HepG2 (cell line): ENCODE results near the gene DGUOK. TPM values are rescaled to one million over a fixed set of nuclear protein-coding genes. Genes with fewer than 3 reads are reported as not detected.

Experiments used
- ATF3 ChIP-seq: sonication (generic); formaldehyde crosslinking; IDR thresholded peaks from 2 replicates; pipeline ENCODE4 v1.4.0; 2020; ENCODE audit warnings: missing genetic modification reagents
- ATRX ChIP-seq: sonication (generic); formaldehyde crosslinking; IDR thresholded peaks from 2 replicates; pipeline ENCODE4 v1.4.0; 2020; ENCODE audit warnings: missing genetic modification reagents, borderline replicate concordance
- DRAP1 ChIP-seq: IDR thresholded peaks from 2 replicates; pipeline ENCODE4 v1.6.1; 2016; ENCODE audit warnings: missing genetic modification reagents, missing compliant biosample characterization
- GRHL1 ChIP-seq: sonication (generic); formaldehyde crosslinking; conservative IDR thresholded peaks from 2 replicates; pipeline ENCODE4 v1.8.0; 2022; ENCODE audit warnings: missing genetic modification reagents
- IRF2 ChIP-seq: IDR thresholded peaks from 2 replicates; pipeline ENCODE4 v1.6.1; 2018; ENCODE audit warnings: missing genetic modification reagents, missing compliant biosample characterization
- NR2F2 ChIP-seq: IDR thresholded peaks from 2 replicates; pipeline ENCODE4 v1.6.1; 2012; ENCODE audit warnings: low read depth, inconsistent platforms, borderline replicate concordance
- RBAK ChIP-seq: sonication (generic); formaldehyde crosslinking; IDR thresholded peaks from 2 replicates; pipeline ENCODE4 v1.5.1; 2020; ENCODE audit warnings: mild to moderate bottlenecking, missing genetic modification reagents
- RXRA ChIP-seq: sonication (generic); formaldehyde crosslinking; IDR thresholded peaks from 2 replicates; pipeline ENCODE4 v1.5.1; 2020; ENCODE audit warnings: missing genetic modification reagents
- SAP130 ChIP-seq: IDR thresholded peaks from 2 replicates; pipeline ENCODE4 v1.6.1; 2016; ENCODE audit warnings: low read depth
- SCMH1 ChIP-seq: sonication (generic); formaldehyde crosslinking; IDR thresholded peaks from 2 replicates; pipeline ENCODE4 v1.9.0; 2021; ENCODE audit warnings: missing genetic modification reagents, mild to moderate bottlenecking, borderline replicate concordance
- SP2 ChIP-seq: sonication (generic); formaldehyde crosslinking; IDR thresholded peaks from 2 replicates; pipeline ENCODE4 v1.5.1; 2020; ENCODE audit warnings: mild to moderate bottlenecking, missing genetic modification reagents
- THAP8 ChIP-seq: sonication (generic); formaldehyde crosslinking; IDR thresholded peaks from 2 replicates; pipeline ENCODE4 v1.5.1; 2020; ENCODE audit warnings: missing genetic modification reagents, mild to moderate bottlenecking, borderline replicate concordance
- TP53 ChIP-seq: sonication (generic); formaldehyde crosslinking; conservative IDR thresholded peaks from 2 replicates; pipeline ENCODE4 v1.4.0; 2020; ENCODE audit warnings: missing genetic modification reagents
- UBTF ChIP-seq: sonication (generic); formaldehyde crosslinking; IDR thresholded peaks from 2 replicates; pipeline ENCODE4 v1.4.0; 2020; ENCODE audit warnings: mild to moderate bottlenecking, missing genetic modification reagents
- ZBTB26 ChIP-seq: IDR thresholded peaks from 2 replicates; pipeline ENCODE4 v1.6.1; 2016; ENCODE audit warnings: missing compliant biosample characterization, missing genetic modification reagents, borderline replicate concordance
- ZBTB44 ChIP-seq: sonication (generic); formaldehyde crosslinking; IDR thresholded peaks from 2 replicates; pipeline ENCODE4 v1.4.0; 2020; ENCODE audit warnings: missing genetic modification reagents
- ZC3H4 ChIP-seq: sonication (generic); formaldehyde crosslinking; IDR thresholded peaks from 2 replicates; pipeline ENCODE4 v1.4.0; 2020; ENCODE audit warnings: missing genetic modification reagents, borderline replicate concordance
- ZFP36L1 ChIP-seq: sonication (generic); formaldehyde crosslinking; IDR thresholded peaks from 2 replicates; pipeline ENCODE4 v1.8.0; 2022; ENCODE audit warnings: mild to moderate bottlenecking, missing genetic modification reagents, moderate library complexity
- ZIK1 ChIP-seq: sonication (generic); formaldehyde crosslinking; IDR thresholded peaks from 2 replicates; pipeline ENCODE4 v1.5.0; 2020; ENCODE audit warnings: mild to moderate bottlenecking, low read depth, missing genetic modification reagents, borderline replicate concordance
- ZNF883 ChIP-seq: sonication (generic); formaldehyde crosslinking; IDR thresholded peaks from 2 replicates; pipeline ENCODE4 v1.5.1; 2020; ENCODE audit warnings: mild to moderate bottlenecking, missing genetic modification reagents; ENCODE audit errors: not compliant biosample characterization
- polyA plus RNA-seq, 8 experiments: library from polyadenylated mRNA; depleted of rRNA in 3 of 8; stranded (reverse) in 7 of 8; unstranded in 1 of 8; fragments of >200 nt; fragmentation: Illumina TruSeq in 4 of 8; extraction: Trizol in 4 of 8; gene quantifications; 2 replicates each; pipeline versions ENCODE4 v1.2.1 to v1.2.3, GENCODE V29; 2011 to 2016; ENCODE audit warnings: low read depth in 4 of 8, missing spikeins in 1 of 8, mixed read lengths in 1 of 8; ENCODE audit not compliant: insufficient read depth in 1 of 8
- total RNA-seq, 5 experiments: library from RNA; depleted of rRNA; stranded (reverse); fragments of >200 nt; fragmentation: Illumina TruSeq; extraction: Trizol; gene quantifications; 2 replicates each; pipeline ENCODE4 v1.2.3, GENCODE V29; 2016; ENCODE audit warnings: low read depth in 1 of 5

DGUOK gene
- total and polyA plus RNA-seq, 2 of the 13 experiments (the other 11 are each of a cell fraction or from before 2014, with no cell fraction given), result 105 to 137 TPM

- peak; percentile 94 for TF ChIP-seq UBTF
- no peak for TF ChIP-seq SP2
- no peak for TF ChIP-seq ZBTB26 (CRISPR knock-in tag)
- TF ChIP-seq SAP130 (CRISPR knock-in tag), result peak; percentile 67
- no peak for TF ChIP-seq ATF3 (CRISPR knock-in tag)
- TF ChIP-seq THAP8 (CRISPR knock-in tag), result no peak
- no peak for TF ChIP-seq ZFP36L1 (CRISPR knock-in tag)
- no peak for TF ChIP-seq RBAK
- TF ChIP-seq ZC3H4 (CRISPR knock-in tag), result no peak
- TF ChIP-seq RXRA, result 0 out of 2 replicates have a peak, but pooled peaks have one; percentile 18
- 0 out of 2 replicates have a peak, but pooled peaks have one; percentile 63 for TF ChIP-seq ZIK1 (CRISPR knock-in tag)
- TF ChIP-seq TP53 (CRISPR knock-in tag), result no peak
- TF ChIP-seq IRF2, result no peak
- no peak for TF ChIP-seq SCMH1 (CRISPR knock-in tag)
- TF ChIP-seq DRAP1 (CRISPR knock-in tag), result no peak; the same call in 1 of the 2 replicates
- TF ChIP-seq NR2F2, result no peak
- no peak for TF ChIP-seq ZBTB44 (CRISPR knock-in tag)
- TF ChIP-seq ZNF883 (CRISPR knock-in tag), result peak; percentile 40
- no peak for TF ChIP-seq GRHL1 (CRISPR knock-in tag)
- no peak for TF ChIP-seq ATRX
Measured at GRCh38 chr2:74002505-74003421, 76.1 kb downstream of the DGUOK start (continued).
